Colonic mucosa (tissue), 4 donors: Measurements from ENCODE around the gene CLTCL1. TPM values are rescaled to one million over a fixed set of nuclear protein-coding genes. Genes with fewer than 3 reads are reported as not detected.
"Not testable (repeated sequence)": the region's sequence is repeated elsewhere in the genome, so short reads cannot be mapped to it uniquely, and the experiment has no call there.

ENCODE experiments used
- DNase-seq: peaks from one replicate; pipeline ENCODE4 v3.0.0-alpha.2; 2020
- H3K27ac ChIP-seq: fragments of 200-600 bp; one replicate; pipeline ENCODE4 v1.8.0; 2021
- H3K27me3 ChIP-seq: fragments of 200-600 bp; one replicate; pipeline ENCODE4 v1.8.0; 2021
- H3K36me3 ChIP-seq: fragments of 200-600 bp; one replicate; pipeline ENCODE4 v1.8.0; 2021
- H3K4me1 ChIP-seq: fragments of 200-600 bp; one replicate; pipeline ENCODE4 v1.8.0; 2021; ENCODE audit warnings: mild to moderate bottlenecking
- H3K4me3 ChIP-seq: fragments of 200-600 bp; one replicate; pipeline ENCODE4 v1.8.0; 2021
- H3K9ac ChIP-seq, 2 donors: one replicate each; pipeline ENCODE4 v1.7.0; 2013; ENCODE audit warnings: control low read depth in 2 of 2, low read depth in 2 of 2, low read length in 2 of 2
- H3K9me3 ChIP-seq: fragments of 200-600 bp; one replicate; pipeline ENCODE4 v1.8.0; 2021
- intact Hi-C: fragments of 100-400 bp; cut with DNase I; formaldehyde crosslinking; loops from one replicate; pipeline ENCODE4 v1.14.1; 2022
- total RNA-seq, 2 donors: library from RNA; stranded (reverse); fragmentation: NEBNext Ultra II Directional in 1 of 2; extraction: Animal tissue kit (Norgen Biotek cat#: 25700) in 1 of 2; gene quantifications; one replicate each; pipeline ENCODE4 v1.2.1, GENCODE V29; 2021
- TF ChIP-seq, protein P1 (sequence below): fragments of 200-600 bp; IDR thresholded peaks from one replicate; pipeline ENCODE4 v1.8.0; 2022; ENCODE audit warnings: antibody characterized with exemption, mild to moderate bottlenecking
- donor health status: healthy.
- donor health status: DM: no; HTN: no; CAD: no.
- donor health status: DM: no; HTN: no; CAD: no.

Gene CLTCL1
- total RNA-seq, 2 donors from 2014 or later = 3.4 to 3.5 TPM

DNA sequence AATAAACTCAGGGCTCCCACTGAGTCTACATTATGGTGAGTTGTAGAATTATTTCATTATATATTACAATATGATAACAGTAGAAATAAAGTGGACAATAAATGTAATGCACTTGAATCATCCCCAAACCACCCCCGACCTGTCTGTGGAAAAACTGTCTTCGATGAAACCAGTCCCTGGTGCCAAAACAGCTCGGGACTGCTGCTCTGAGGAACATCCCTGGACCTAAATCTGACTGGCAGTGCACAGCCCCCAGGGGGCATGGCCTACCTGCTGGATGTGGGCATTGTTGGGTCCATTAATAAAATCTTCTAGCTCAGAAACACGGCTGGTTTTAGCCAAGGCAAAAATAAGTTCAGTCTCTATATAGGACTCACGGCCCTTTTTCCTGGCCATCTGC lies 83.6 kb downstream of the CLTCL1 start:
- TF ChIP-seq, protein P1, sequence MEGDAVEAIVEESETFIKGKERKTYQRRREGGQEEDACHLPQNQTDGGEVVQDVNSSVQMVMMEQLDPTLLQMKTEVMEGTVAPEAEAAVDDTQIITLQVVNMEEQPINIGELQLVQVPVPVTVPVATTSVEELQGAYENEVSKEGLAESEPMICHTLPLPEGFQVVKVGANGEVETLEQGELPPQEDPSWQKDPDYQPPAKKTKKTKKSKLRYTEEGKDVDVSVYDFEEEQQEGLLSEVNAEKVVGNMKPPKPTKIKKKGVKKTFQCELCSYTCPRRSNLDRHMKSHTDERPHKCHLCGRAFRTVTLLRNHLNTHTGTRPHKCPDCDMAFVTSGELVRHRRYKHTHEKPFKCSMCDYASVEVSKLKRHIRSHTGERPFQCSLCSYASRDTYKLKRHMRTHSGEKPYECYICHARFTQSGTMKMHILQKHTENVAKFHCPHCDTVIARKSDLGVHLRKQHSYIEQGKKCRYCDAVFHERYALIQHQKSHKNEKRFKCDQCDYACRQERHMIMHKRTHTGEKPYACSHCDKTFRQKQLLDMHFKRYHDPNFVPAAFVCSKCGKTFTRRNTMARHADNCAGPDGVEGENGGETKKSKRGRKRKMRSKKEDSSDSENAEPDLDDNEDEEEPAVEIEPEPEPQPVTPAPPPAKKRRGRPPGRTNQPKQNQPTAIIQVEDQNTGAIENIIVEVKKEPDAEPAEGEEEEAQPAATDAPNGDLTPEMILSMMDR = no peak
- intact Hi-C loops = no loop called here
- Histone ChIP-seq H3K4me3 (no peak overlapping the region), H3K9ac (no peak overlapping the region), H3K36me3 (no peaks in the 10 kb centered on the region), H3K27me3 (no peaks in the 10 kb centered on the region), H3K9me3 (no peaks in the 10 kb centered on the region), H3K4me1 (no peaks in the 10 kb centered on the region), H3K27ac (no peak overlapping the region)
- DNase-seq = no peak

GRCh38 chr22:19207401-19207808 lies 84.1 kb downstream of the CLTCL1 start:
- intact Hi-C loops = no loop called here
- H3K27me3 ChIP-seq = no peaks in the 10 kb centered on the region

DNA sequence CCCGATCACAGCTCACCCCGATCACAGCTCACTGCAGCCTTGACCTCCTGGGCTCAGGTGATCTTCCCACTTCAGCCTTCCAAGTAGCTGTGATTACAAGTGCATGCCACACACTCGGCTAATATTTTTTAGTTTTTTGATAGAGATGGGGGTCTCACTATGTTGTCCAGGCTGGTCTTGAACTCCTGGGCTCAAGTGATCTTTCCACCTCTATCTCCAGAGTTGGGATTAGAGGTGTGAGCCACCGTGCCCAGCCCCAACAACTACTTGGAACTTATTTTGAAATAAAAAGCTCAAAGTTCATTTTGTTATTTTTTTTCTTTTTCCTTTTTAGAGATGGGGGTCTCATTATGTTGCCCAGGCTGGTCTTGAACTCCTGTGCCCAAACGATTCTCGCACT lies 85.2 kb downstream of the CLTCL1 start:
- Histone ChIP-seq H3K36me3 (no peaks in the 10 kb centered on the region), H3K27me3 (no peaks in the 10 kb centered on the region), H3K4me3 (no peak overlapping the region), H3K4me1 (no peaks in the 10 kb centered on the region), H3K9ac (no peak overlapping the region), H3K9me3 (no peaks in the 10 kb centered on the region), H3K27ac (no peak overlapping the region)
- intact Hi-C loops = no loop called here
- no peak for DNase-seq
- TF ChIP-seq, protein P1 = no peak

More at GRCh38 chr22:19207401-19207808, 84.1 kb downstream of the CLTCL1 start:
- DNase-seq = no peak
- Histone ChIP-seq H3K9ac (no peak overlapping the region), H3K4me3 (no peak overlapping the region), H3K4me1 (no peaks in the 10 kb centered on the region), H3K9me3 (no peaks in the 10 kb centered on the region), H3K27ac (no peak overlapping the region), H3K36me3 (no peaks in the 10 kb centered on the region)
- TF ChIP-seq, protein P1 = no peak

- DNase-seq = no peak
- no peak overlapping the region for H3K9ac ChIP-seq
- no peaks in the 10 kb centered on the region for H3K9me3 ChIP-seq
- no peaks in the 10 kb centered on the region for H3K36me3 ChIP-seq
- no peaks in the 10 kb centered on the region for H3K4me1 ChIP-seq
- no peak overlapping the region for H3K27ac ChIP-seq
- intact Hi-C loops = no loop called here
- no peak overlapping the region for H3K4me3 ChIP-seq
- TF ChIP-seq, protein P1 = no peak
- no peaks in the 10 kb centered on the region for H3K27me3 ChIP-seq
These were observed 86.9 kb downstream of the CLTCL1 start for GRCh38 chr22:19204640-19205039.

GRCh38 chr22:19203834-19204233 lies 87.7 kb downstream of the CLTCL1 start:
- Histone ChIP-seq H3K9ac (no peak overlapping the region), H3K36me3 (no peaks in the 10 kb centered on the region), H3K4me3 (no peak overlapping the region), H3K4me1 (no peaks in the 10 kb centered on the region), H3K9me3 (no peaks in the 10 kb centered on the region), H3K27me3 (no peaks in the 10 kb centered on the region), H3K27ac (no peak overlapping the region)
- DNase-seq = no peak
- intact Hi-C loops = no loop called here
- TF ChIP-seq, protein P1 = no peak

DNA sequence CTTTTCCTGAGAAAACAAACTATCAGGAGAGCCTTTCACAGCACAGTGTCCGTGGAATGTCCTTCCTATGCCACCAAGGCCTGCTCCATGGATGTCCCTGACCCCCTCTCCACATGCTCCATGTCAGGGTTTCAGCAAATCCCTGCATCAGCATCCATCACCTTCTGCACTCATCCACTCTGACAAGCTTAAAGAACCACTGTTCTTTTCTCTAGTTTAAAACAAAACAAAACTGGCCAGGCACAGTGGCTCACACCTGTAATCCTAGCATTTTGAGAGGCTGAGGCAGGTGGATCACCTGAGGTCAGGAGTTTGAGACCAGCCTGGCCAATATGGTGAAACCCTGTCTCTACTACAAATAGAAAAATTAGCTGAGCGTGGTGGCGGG lies 88.7 kb downstream of the CLTCL1 start:
- H3K27me3 ChIP-seq, H3K27ac ChIP-seq, H3K36me3 ChIP-seq, H3K9me3 ChIP-seq, intact Hi-C loops, H3K4me1 ChIP-seq, H3K9ac ChIP-seq, DNase-seq, H3K4me3 ChIP-seq: not testable (repeated sequence)
